Measurements from ENCODE around the gene WSCD1. TPM values are rescaled to one million over a fixed set of nuclear protein-coding genes. Genes with fewer than 3 reads are reported as not detected.

WSCD1 gene
- total RNA-seq, 4 donors from 2014 or later: 3.2 to 10.1 (median 5.3) TPM

GRCh38 chr17:6085812-6086211 lies 15.6 kb downstream of the WSCD1 start:
- Histone ChIP-seq H3K4me1 (no peaks in the 10 kb centered on the region), H3K27ac (no peak overlapping the region), H3K27me3 (no peaks in the 10 kb centered on the region), H3K9me3 (no peaks in the 10 kb centered on the region), H3K4me3 (no peak overlapping the region), H3K36me3 (peaks cover 0 to 4% of the 10 kb centered on the region in 2 donors)
- ATAC-seq: no peak
- TF ChIP-seq EP300 (IDR thresholded peaks at IDR 0.05) (no peak), POLR2AphosphoS5 (IDR thresholded peaks at IDR 0.05) (no peak), POLR2A (IDR thresholded peaks at IDR 0.05) (no peak), CTCF (IDR thresholded peaks at IDR 0.05) (no peak)
- 75% methylated on average over 7 of the region's 9 CpGs; no CpG with 5 or more reads in 1 of the 2 donors for WGBS, 2 donors (ENCODE audit: low coverage in 1 of 2)

GRCh38 chr17:6086603-6087400 lies 16.6 kb downstream of the WSCD1 start:
- 87 to 98% methylated on average over 7 to 12 of the region's 28 CpGs for WGBS, 2 donors (ENCODE audit: low coverage in 1 of 2)
- Histone ChIP-seq H3K36me3 (no peaks in the 10 kb centered on the region), H3K9me3 (no peaks in the 10 kb centered on the region), H3K27me3 (no peaks in the 10 kb centered on the region), H3K4me3 (no peak overlapping the region), H3K27ac (no peak overlapping the region), H3K4me1 (no peaks in the 10 kb centered on the region)
- no peak for ATAC-seq
- TF ChIP-seq POLR2A (IDR thresholded peaks at IDR 0.05): no peak
- TF ChIP-seq POLR2AphosphoS5 (IDR thresholded peaks at IDR 0.05): no peak
- no peak for TF ChIP-seq CTCF (IDR thresholded peaks at IDR 0.05)
- TF ChIP-seq EP300 (IDR thresholded peaks at IDR 0.05): no peak

- WGBS, 2 donors (ENCODE audit: low coverage in 1 of 2): 82 to 100% methylated on average over 3 of the region's 4 CpGs
- H3K9me3 ChIP-seq: no peaks in the 10 kb centered on the region
- no peak for TF ChIP-seq CTCF (IDR thresholded peaks at IDR 0.05)
- no peak for TF ChIP-seq POLR2A (IDR thresholded peaks at IDR 0.05)
- no peak for TF ChIP-seq POLR2AphosphoS5 (IDR thresholded peaks at IDR 0.05)
- no peak for TF ChIP-seq EP300 (IDR thresholded peaks at IDR 0.05)
- H3K27me3 ChIP-seq: no peaks in the 10 kb centered on the region
- H3K27ac ChIP-seq: no peak overlapping the region
- no peak for ATAC-seq
- no peaks in the 10 kb centered on the region for H3K36me3 ChIP-seq
- no peak overlapping the region for H3K4me3 ChIP-seq
- H3K4me1 ChIP-seq: no peaks in the 10 kb centered on the region
These were observed 18.0 kb downstream of the WSCD1 start for GRCh38 chr17:6088141-6088540.

- Histone ChIP-seq H3K36me3 (no peaks in the 10 kb centered on the region), H3K27ac (no peak overlapping the region), H3K4me1 (no peaks in the 10 kb centered on the region), H3K4me3 (no peak overlapping the region), H3K27me3 (no peaks in the 10 kb centered on the region), H3K9me3 (no peaks in the 10 kb centered on the region)
- no peak for ATAC-seq
- TF ChIP-seq POLR2A (IDR thresholded peaks at IDR 0.05) (no peak), POLR2AphosphoS5 (IDR thresholded peaks at IDR 0.05) (no peak), CTCF (IDR thresholded peaks at IDR 0.05) (no peak), EP300 (IDR thresholded peaks at IDR 0.05) (no peak)
- WGBS, 2 donors (ENCODE audit: low coverage in 1 of 2): 93 to 100% methylated on average over 1 to 9 of the region's 20 CpGs
These were observed 20.1 kb downstream of the WSCD1 start for GRCh38 chr17:6090253-6090652.

Data from gastroesophageal sphincter (tissue), 4 donors.